HCT116 (cell line): ENCODE measurements around the gene GRHPR. TPM values are rescaled to one million over a fixed set of nuclear protein-coding genes. Genes with fewer than 3 reads are reported as not detected.

ENCODE experiments used
- ATAC-seq: fragments of 200-7000 bp; cut with Tn5 transposase; 2 replicates; pipeline ENCODE4 v1.9.1; 2020; ENCODE audit warnings: mild to moderate bottlenecking, moderate library complexity
- BruUV-seq: library from RNA; stranded (reverse); fragments of 400-500 nt; replicated peaks from 2 replicates; lab custom pipeline; 2021; lab: Mats Ljungman, UMichigan
- CTCF ChIA-PET: fragments of 300-600 bp; sonication (Branson Sonifier 250); formaldehyde crosslinking; loops from one replicate; lab custom pipeline; 2021; ENCODE audit warnings: antibody characterized with exemption; lab: Charles Lee
- POLR2A ChIA-PET: fragments of 300-600, 350-600 bp; sonication (Branson Sonifier 250); formaldehyde crosslinking; loops from one replicate; lab custom pipeline; 2021; ENCODE audit warnings: antibody characterized with exemption; lab: Charles Lee
- RAD21 ChIA-PET, 2 experiments: fragments of 300-600 bp; sonication (Branson Sonifier 250); formaldehyde crosslinking; loops; one replicate each; lab custom pipeline; 2023; ENCODE audit warnings: low total read pairs in 2 of 2; ENCODE audit not compliant: uncharacterized antibody in 2 of 2, unreplicated experiment in 2 of 2, low non-redundant PET in 1 of 2; lab: Charles Lee
- DNase-seq: peaks from one replicate; pipeline ENCODE4 v3.0.0-alpha.2; 2010; ENCODE audit warnings: low read depth, low spot score
- H2AFZ ChIP-seq: fragments of 200-600 bp; shearing (Covaris generic), sonication (generic); 2 replicates; pipeline ENCODE4 v1.6.1; 2017; ENCODE audit warnings: low read depth, mixed run types, mixed read lengths, antibody characterized with exemption, low read length; ENCODE audit not compliant: poor library complexity, severe bottlenecking
- H3K27ac ChIP-seq: 2 replicates; pipeline ENCODE4 v1.5.1; 2012; ENCODE audit warnings: low read depth, low read length
- H3K27me3 ChIP-seq: fragments of 200-600 bp; sonication (generic); 2 replicates; pipeline ENCODE4 v1.6.1; 2016; ENCODE audit warnings: mixed run types, low read length, mixed read lengths; ENCODE audit not compliant: insufficient read depth
- H3K36me3 ChIP-seq, 2 experiments: fragments of 200-500 bp in 1 of 2; fragments of 200-600 bp in 1 of 2; sonication (Bioruptor generic) in 1 of 2; sonication (generic) in 1 of 2; 2 replicates each; pipeline versions ENCODE4 v1.5.1 to v1.6.1; 2014 to 2016; ENCODE audit warnings: low read length in 2 of 2, inconsistent platforms in 1 of 2, mixed read lengths in 1 of 2, mixed run types in 1 of 2; ENCODE audit not compliant: insufficient read depth in 2 of 2, control insufficient read depth in 1 of 2
- H3K4me1 ChIP-seq, 2 experiments: fragments of 200-600 bp in 1 of 2; sonication (generic) in 1 of 2; 2 replicates each; pipeline versions ENCODE4 v1.5.1 to v1.6.1; 2012 to 2017; ENCODE audit warnings: low read length in 2 of 2, inconsistent platforms in 1 of 2, mild to moderate bottlenecking in 1 of 2, mixed read lengths in 1 of 2, mixed run types in 1 of 2, moderate library complexity in 1 of 2; ENCODE audit not compliant: insufficient read depth in 2 of 2, control insufficient read depth in 1 of 2
- H3K4me2 ChIP-seq: fragments of 200-600 bp; sonication (generic); 2 replicates; pipeline ENCODE4 v1.6.1; 2017; ENCODE audit warnings: mixed run types, low read length, mixed read lengths
- H3K4me3 ChIP-seq, 2 experiments: fragments of 200-600 bp in 1 of 2; sonication (generic) in 1 of 2; replicated peaks in 1 of 2; 2 replicates each; pipeline ENCODE4 v1.5.1; 2011 to 2016; ENCODE audit warnings: low read length in 2 of 2, control low read depth in 1 of 2, low read depth in 1 of 2, mild to moderate bottlenecking in 1 of 2, mixed read lengths in 1 of 2, mixed run types in 1 of 2
- H3K79me2 ChIP-seq: fragments of 200-600 bp; sonication (generic); 2 replicates; pipeline ENCODE4 v1.6.1; 2017; ENCODE audit warnings: mild to moderate bottlenecking, mixed run types, low read length, moderate library complexity, mixed read lengths; ENCODE audit not compliant: insufficient read depth
- H3K9ac ChIP-seq: fragments of 200-600 bp; sonication (generic); 2 replicates; pipeline ENCODE4 v1.6.1; 2016; ENCODE audit warnings: low read length, mixed read lengths
- H3K9me2 ChIP-seq: fragments of 200-600 bp; sonication (generic), shearing (Covaris generic); 2 replicates; pipeline ENCODE4 v1.6.1; 2017; ENCODE audit warnings: mixed run types, mild to moderate bottlenecking, moderate library complexity; ENCODE audit not compliant: insufficient read depth
- H3K9me3 ChIP-seq, 2 experiments: fragments of 200-500 bp in 1 of 2; fragments of 200-600 bp in 1 of 2; sonication (Bioruptor generic) in 1 of 2; sonication (generic) in 1 of 2; 2 replicates each; pipeline ENCODE4 v1.6.1; 2014 to 2017; ENCODE audit warnings: low read length in 2 of 2, mixed read lengths in 2 of 2, inconsistent platforms in 1 of 2, low read depth in 1 of 2, mild to moderate bottlenecking in 1 of 2, mixed run types in 1 of 2, moderate library complexity in 1 of 2; ENCODE audit not compliant: control insufficient read depth in 1 of 2, insufficient read depth in 1 of 2
- H4K20me1 ChIP-seq: fragments of 200-600 bp; sonication (generic), shearing (Covaris generic); 2 replicates; pipeline ENCODE4 v1.6.1; 2017; ENCODE audit warnings: mixed run types, mild to moderate bottlenecking, moderate library complexity; ENCODE audit not compliant: insufficient read depth
- ATF3 ChIP-seq: IDR thresholded peaks from 2 replicates; pipeline ENCODE4 v1.6.1; 2012
- CBX3 ChIP-seq: IDR thresholded peaks from 2 replicates; pipeline ENCODE4 v1.6.1; 2012; ENCODE audit warnings: low read depth
- CEBPB ChIP-seq: IDR thresholded peaks from 2 replicates; pipeline ENCODE4 v1.6.1; 2012; ENCODE audit warnings: low read depth
- ELF1 ChIP-seq: IDR thresholded peaks from 2 replicates; pipeline ENCODE4 v1.6.1; 2012; ENCODE audit warnings: low read depth, borderline replicate concordance
- EZH2 ChIP-seq: fragments of 200-600 bp; sonication (generic); IDR thresholded peaks from 2 replicates; pipeline ENCODE4 v1.6.1; 2017; ENCODE audit warnings: antibody characterized with exemption, mixed run types
- EZH2phosphoT487 ChIP-seq: fragments of 200-600 bp; IDR thresholded peaks from 2 replicates; pipeline ENCODE4 v1.6.1; 2018; ENCODE audit warnings: antibody characterized with exemption, borderline replicate concordance
- FOSL1 ChIP-seq: IDR thresholded peaks from 2 replicates; pipeline ENCODE4 v1.6.1; 2012; ENCODE audit warnings: low read depth
- MAX ChIP-seq: IDR thresholded peaks from 2 replicates; pipeline ENCODE4 v1.6.1; 2012
- POLR2A ChIP-seq: IDR thresholded peaks from 2 replicates; pipeline ENCODE4 v1.7.0; 2011; ENCODE audit warnings: borderline replicate concordance; ENCODE audit not compliant: insufficient read depth, insufficient read length; ENCODE audit errors: extremely low read depth
- POLR2AphosphoS5 ChIP-seq: IDR thresholded peaks from 2 replicates; pipeline ENCODE4 v1.6.1; 2011; ENCODE audit warnings: mild to moderate bottlenecking, low read depth, low read length, moderate library complexity
- RAD21 ChIP-seq: IDR thresholded peaks from 2 replicates; pipeline ENCODE4 v1.6.1; 2012; ENCODE audit warnings: low read depth, mild to moderate bottlenecking
- SIN3A ChIP-seq: IDR thresholded peaks from 2 replicates; pipeline ENCODE4 v1.6.1; 2012; ENCODE audit warnings: low read depth
- SP1 ChIP-seq: IDR thresholded peaks from 2 replicates; pipeline ENCODE4 v1.6.1; 2012; ENCODE audit warnings: low read depth
- SRF ChIP-seq: IDR thresholded peaks from 2 replicates; pipeline ENCODE4 v1.6.1; 2012; ENCODE audit warnings: low read depth
- TCF7L2 ChIP-seq: IDR thresholded peaks from 2 replicates; pipeline ENCODE4 v1.7.0; 2011; ENCODE audit warnings: borderline replicate concordance, inconsistent platforms; ENCODE audit not compliant: insufficient read depth, insufficient read length; ENCODE audit errors: extremely low read depth
- ZBTB33 ChIP-seq: IDR thresholded peaks from 2 replicates; pipeline ENCODE4 v1.6.1; 2011; ENCODE audit warnings: mild to moderate bottlenecking, low read length, moderate library complexity; ENCODE audit not compliant: insufficient replicate concordance; ENCODE audit errors: extremely low read depth
- ZFX ChIP-seq: fragments of 450-650 bp; IDR thresholded peaks from 2 replicates; pipeline ENCODE4 v1.6.1; 2017
- intact Hi-C: fragments of 100-400 bp; cut with micrococcal nuclease; formaldehyde crosslinking; loops from 2 replicates; pipeline ENCODE4 v1.10.0; 2022
- total RNA-seq: library from RNA; stranded (reverse); gene quantifications from one replicate; pipeline ENCODE4 v1.2.1, GENCODE V29; 2021; ENCODE audit not compliant: unreplicated experiment
- TF ChIP-seq, protein P1 (sequence below), 3 experiments: fragments of 200-600 bp in 1 of 3; sonication (generic) in 1 of 3; IDR thresholded peaks in 2 of 3; conservative IDR thresholded peaks in 1 of 3; 2 replicates each; pipeline ENCODE4 v1.5.1; 2012 to 2017; ENCODE audit warnings: low read depth in 2 of 3, low read length in 2 of 3, antibody characterized with exemption in 1 of 3, borderline replicate concordance in 1 of 3, control low read depth in 1 of 3, mild to moderate bottlenecking in 1 of 3, mixed read lengths in 1 of 3, mixed run types in 1 of 3, moderate library complexity in 1 of 3; ENCODE audit not compliant: insufficient read depth in 1 of 3
- TF ChIP-seq, protein P2 (sequence below): IDR thresholded peaks from 2 replicates; pipeline ENCODE4 v1.6.1; 2012; ENCODE audit warnings: low read depth

Gene GRHPR
- total RNA-seq, 1 experiment from 2014 or later, result 106 TPM

GRCh38 chr9:37456817-37457216 is 34.3 kb downstream of the GRHPR start (continued):
- TF ChIP-seq TCF7L2 (no peak), SIN3A (no peak), SP1 (no peak), SRF (no peak), CBX3 (no peak), RAD21 (no peak), EZH2 (no peak), CEBPB (no peak)

DNA sequence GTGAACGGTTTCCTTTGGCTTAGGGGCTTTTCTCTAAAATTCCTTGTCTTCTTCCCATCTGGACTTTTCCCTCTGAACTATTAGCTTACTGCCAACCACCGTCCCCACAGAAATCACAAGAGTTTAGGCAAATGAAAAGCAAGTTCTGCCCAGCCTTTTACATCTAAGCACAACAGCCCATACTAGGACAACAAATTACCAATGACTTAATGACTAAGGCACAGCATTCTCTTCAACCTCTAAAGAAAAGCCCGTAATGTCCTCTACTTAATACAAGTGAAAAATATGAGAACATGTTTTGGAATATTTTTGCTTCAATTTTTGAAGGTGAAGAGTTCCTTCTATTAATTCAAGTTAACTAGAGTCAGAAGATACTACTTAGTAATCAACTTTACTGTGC is 41.5 kb downstream of the GRHPR start:
- ATAC-seq (no peak), DNase-seq (no peak)
- peak overlapping the region; percentile 72 to 96 for H3K4me3 ChIP-seq
- ChIA-PET RAD21 (no interaction called here), CTCF (no interaction called here), POLR2A (no interaction called here)
- intact Hi-C loops, result no loop called here
- H3K9me2 ChIP-seq, result no peaks in the 10 kb centered on the region
- H3K27ac ChIP-seq, result peak overlapping the region; percentile 87; the same call in 1 of the 2 replicates
- peak overlapping the region; percentile 86 for H3K4me2 ChIP-seq
- H3K4me1 ChIP-seq, result peaks cover 10 to 32% of the 10 kb centered on the region in 2 experiments
- no TSS peak for BruUV-seq
- H4K20me1 ChIP-seq, result peaks cover 11% of the 10 kb centered on the region; the same call in 1 of the 2 replicates
- no peaks in the 10 kb centered on the region for H3K27me3 ChIP-seq
- H2AFZ ChIP-seq, result no peak overlapping the region
- TF ChIP-seq POLR2A (no peak), MAX (no peak), FOSL1 (no peak), ZBTB33 (no peak), POLR2AphosphoS5 (no peak), RAD21 (no peak), ZFX (no peak), SRF (no peak), CEBPB (no peak), EZH2phosphoT487 (no peak), ELF1 (no peak), EZH2 (no peak), SIN3A (no peak), ATF3 (no peak)
- TF ChIP-seq, protein P1, sequence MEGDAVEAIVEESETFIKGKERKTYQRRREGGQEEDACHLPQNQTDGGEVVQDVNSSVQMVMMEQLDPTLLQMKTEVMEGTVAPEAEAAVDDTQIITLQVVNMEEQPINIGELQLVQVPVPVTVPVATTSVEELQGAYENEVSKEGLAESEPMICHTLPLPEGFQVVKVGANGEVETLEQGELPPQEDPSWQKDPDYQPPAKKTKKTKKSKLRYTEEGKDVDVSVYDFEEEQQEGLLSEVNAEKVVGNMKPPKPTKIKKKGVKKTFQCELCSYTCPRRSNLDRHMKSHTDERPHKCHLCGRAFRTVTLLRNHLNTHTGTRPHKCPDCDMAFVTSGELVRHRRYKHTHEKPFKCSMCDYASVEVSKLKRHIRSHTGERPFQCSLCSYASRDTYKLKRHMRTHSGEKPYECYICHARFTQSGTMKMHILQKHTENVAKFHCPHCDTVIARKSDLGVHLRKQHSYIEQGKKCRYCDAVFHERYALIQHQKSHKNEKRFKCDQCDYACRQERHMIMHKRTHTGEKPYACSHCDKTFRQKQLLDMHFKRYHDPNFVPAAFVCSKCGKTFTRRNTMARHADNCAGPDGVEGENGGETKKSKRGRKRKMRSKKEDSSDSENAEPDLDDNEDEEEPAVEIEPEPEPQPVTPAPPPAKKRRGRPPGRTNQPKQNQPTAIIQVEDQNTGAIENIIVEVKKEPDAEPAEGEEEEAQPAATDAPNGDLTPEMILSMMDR (IDR thresholded peaks at IDR 0.05 in 2 of 3, conservative IDR thresholded peaks at IDR 0.05 in 1 of 3; ENCODE audit: borderline replicate concordance in 1 of 3, insufficient read depth in 1 of 3, low read depth in 2 of 3, low read length in 2 of 3), result no peak
- TF ChIP-seq, protein P2, sequence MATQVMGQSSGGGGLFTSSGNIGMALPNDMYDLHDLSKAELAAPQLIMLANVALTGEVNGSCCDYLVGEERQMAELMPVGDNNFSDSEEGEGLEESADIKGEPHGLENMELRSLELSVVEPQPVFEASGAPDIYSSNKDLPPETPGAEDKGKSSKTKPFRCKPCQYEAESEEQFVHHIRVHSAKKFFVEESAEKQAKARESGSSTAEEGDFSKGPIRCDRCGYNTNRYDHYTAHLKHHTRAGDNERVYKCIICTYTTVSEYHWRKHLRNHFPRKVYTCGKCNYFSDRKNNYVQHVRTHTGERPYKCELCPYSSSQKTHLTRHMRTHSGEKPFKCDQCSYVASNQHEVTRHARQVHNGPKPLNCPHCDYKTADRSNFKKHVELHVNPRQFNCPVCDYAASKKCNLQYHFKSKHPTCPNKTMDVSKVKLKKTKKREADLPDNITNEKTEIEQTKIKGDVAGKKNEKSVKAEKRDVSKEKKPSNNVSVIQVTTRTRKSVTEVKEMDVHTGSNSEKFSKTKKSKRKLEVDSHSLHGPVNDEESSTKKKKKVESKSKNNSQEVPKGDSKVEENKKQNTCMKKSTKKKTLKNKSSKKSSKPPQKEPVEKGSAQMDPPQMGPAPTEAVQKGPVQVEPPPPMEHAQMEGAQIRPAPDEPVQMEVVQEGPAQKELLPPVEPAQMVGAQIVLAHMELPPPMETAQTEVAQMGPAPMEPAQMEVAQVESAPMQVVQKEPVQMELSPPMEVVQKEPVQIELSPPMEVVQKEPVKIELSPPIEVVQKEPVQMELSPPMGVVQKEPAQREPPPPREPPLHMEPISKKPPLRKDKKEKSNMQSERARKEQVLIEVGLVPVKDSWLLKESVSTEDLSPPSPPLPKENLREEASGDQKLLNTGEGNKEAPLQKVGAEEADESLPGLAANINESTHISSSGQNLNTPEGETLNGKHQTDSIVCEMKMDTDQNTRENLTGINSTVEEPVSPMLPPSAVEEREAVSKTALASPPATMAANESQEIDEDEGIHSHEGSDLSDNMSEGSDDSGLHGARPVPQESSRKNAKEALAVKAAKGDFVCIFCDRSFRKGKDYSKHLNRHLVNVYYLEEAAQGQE, result no peak
- TF ChIP-seq, all 23 proteins: peak for 0
- H3K79me2 ChIP-seq, result peaks cover 82% of the 10 kb centered on the region
- no peaks in the 10 kb centered on the region; a peak in 1 of 4 replicates for H3K36me3 ChIP-seq
- no peaks in the 10 kb centered on the region for H3K9me3 ChIP-seq
- peak overlapping the region; percentile 88 for H3K9ac ChIP-seq
